Measurements from ENCODE around the gene PNLIPRP2.

PNLIPRP2 gene

DNA sequence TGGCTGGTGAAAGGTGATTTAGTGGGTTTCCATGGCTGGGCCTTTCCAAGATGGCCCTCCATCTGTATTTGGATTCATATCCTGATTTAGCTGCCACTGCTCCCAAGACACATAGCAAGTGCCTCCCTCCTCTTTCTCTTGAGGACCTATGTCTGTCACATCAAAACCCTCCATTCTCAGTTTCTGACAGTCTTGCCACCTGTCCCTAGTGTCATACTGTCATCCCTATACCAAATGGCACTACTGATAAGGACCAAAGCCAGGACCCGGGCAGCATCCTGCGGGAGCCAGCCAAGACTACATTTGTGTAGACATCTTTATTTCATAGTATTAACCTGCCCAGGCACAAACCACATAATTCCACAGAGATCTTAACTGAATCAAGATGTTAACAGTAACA lies 34.8 kb downstream of the PNLIPRP2 start:
- no peak for DNase-seq (ENCODE audit: low read depth)

DNA sequence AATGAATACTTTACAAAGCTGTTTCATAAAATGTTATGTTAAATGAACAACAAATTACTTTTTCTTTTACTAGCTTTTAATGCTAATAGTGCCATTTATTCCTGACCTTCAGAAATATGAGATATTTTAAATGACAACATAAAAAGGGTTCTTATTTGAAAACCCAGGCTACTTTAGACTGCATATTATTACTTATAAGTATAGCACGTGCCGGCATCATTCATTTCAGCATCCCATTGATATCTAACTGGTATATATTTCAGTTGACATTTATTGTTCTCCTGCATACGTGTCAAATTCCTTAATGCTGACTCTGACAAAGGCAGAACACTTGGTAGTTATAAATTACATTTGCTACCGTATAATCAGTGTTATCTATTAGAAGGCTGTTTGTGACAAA lies 35.3 kb downstream of the PNLIPRP2 start:
- DNase-seq (ENCODE audit: low read depth): no peak

DNA sequence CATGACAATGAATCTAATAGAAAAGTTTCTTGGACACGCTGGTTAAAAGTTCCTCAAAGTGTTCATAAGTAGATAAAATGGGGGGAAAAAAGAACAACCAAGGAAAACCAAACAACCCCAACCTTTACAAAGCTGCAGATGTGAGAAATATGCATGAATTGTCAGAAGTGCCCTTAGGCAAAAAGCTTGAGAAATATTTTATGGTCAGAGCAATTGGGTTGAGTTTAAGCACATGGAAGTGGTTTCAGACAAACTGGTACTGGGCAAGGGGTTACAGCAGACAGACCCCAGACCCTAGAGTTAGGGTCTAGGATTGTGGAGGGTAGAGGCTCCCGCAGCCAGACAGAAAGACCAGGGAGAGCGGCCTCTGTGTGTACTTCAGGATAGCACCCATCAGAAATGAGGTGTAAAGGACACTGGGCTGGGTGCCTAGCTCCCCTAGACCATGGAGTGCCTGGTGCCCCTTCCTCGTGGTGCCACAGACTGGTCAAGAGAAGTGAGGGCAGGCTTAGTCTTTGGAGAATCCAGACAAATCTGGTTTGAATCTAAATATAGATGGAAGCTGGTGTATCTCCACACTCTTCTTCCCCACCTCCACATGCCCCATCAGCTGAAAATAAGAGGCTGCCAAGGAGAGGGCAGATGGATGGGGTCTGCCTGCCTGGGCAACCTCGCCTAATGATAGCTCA lies 37.3 kb downstream of the PNLIPRP2 start:
- no peak for DNase-seq (ENCODE audit: low read depth)

DNA sequence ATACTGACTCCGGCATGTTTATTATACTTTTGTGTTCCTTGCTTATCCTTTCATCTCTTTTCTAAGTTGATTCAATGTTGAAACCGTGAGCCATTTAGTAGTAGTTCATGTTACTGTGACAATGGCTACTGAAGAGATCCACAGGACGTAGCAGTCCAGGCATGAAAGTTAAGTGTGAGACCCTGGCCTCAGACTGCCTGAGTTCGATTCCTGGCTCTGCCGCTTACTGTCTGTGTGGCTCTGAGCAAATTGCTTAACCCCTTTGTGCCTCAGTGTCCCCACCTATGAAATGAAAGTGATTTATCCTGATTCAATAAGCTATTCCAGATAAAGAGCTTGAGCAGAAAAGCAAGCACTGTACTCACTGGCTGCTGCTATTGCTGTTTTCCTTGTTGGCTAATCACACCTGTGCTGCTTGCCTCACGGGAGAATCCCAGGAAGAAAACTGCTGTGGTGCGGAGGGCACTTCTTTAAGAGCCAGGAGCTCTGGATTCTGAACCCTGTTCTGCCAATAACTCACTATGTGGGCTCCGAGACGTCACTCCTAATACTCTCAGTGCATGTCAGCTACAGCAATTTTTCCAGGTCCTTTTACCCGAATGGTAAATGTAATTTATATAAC lies 38.4 kb downstream of the PNLIPRP2 start:
- DNase-seq (ENCODE audit: low read depth): no peak

DNA sequence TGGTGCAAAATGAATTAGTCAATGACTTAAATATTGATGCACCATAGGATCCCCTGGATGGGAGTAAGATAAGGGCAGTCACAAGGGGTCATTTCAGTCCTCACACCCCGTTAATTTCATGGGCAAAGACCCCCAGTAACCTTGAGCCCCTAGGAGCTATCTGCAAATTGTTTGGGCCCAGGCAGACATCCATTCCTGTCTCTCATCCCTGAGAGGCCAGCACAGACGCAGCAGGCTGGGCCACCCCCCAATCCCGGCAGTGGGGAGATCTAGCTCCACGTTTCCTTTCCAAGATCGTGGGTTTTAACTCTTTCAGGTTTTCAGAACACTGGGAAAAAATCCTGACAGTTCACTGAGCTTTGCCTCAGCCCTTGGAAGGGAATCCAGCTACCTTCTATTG lies 40.1 kb downstream of the PNLIPRP2 start:
- DNase-seq (ENCODE audit: low read depth): no peak

GRCh38 chr10:116663342-116663741 lies 42.6 kb downstream of the PNLIPRP2 start:
- no peak for DNase-seq (ENCODE audit: low read depth)

GRCh38 chr10:116664631-116665030 lies 43.9 kb downstream of the PNLIPRP2 start:
- DNase-seq (ENCODE audit: low read depth): no peak

DNA sequence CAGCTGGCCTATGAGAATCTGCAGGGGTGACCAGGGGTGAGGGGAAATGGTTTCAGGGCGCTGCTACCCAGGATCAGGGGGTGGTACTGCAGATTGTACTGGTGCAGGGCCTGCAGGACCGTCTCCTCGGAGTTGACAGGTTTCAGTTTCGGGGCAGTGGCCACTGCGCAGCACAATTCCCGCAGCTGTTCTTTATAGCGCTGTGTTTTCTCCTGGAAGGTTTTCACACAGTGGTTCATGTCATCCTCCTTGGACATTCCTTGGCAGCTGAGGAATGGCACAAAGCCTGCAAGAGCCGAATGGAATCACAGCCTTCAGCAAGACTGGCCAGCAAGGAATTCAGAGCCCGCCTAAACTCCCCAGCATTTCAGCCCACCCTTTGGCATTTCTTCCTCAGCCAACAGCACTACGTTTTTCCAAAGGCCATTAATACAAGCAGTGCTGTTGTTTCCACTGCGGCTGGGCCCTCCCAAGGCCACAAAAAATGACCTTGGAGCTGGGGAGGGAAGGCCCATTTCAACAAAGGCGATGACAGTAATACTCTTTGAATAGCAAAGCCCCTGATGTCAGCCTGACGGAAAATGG lies 44.9 kb downstream of the PNLIPRP2 start:
- no peak for DNase-seq (ENCODE audit: low read depth)

GRCh38 chr10:116667484-116667883 lies 46.7 kb downstream of the PNLIPRP2 start:
- no peak for DNase-seq (ENCODE audit: low read depth)

- DNase-seq (ENCODE audit: low read depth): no peak
Observed at GRCh38 chr10:116668018-116668417, 47.3 kb downstream of the PNLIPRP2 start.

- no peak for DNase-seq (ENCODE audit: low read depth)
Observed at GRCh38 chr10:116668446-116668845, 47.7 kb downstream of the PNLIPRP2 start.

GRCh38 chr10:116669080-116669479 lies 48.3 kb downstream of the PNLIPRP2 start:
- DNase-seq (ENCODE audit: low read depth): no peak

DNA sequence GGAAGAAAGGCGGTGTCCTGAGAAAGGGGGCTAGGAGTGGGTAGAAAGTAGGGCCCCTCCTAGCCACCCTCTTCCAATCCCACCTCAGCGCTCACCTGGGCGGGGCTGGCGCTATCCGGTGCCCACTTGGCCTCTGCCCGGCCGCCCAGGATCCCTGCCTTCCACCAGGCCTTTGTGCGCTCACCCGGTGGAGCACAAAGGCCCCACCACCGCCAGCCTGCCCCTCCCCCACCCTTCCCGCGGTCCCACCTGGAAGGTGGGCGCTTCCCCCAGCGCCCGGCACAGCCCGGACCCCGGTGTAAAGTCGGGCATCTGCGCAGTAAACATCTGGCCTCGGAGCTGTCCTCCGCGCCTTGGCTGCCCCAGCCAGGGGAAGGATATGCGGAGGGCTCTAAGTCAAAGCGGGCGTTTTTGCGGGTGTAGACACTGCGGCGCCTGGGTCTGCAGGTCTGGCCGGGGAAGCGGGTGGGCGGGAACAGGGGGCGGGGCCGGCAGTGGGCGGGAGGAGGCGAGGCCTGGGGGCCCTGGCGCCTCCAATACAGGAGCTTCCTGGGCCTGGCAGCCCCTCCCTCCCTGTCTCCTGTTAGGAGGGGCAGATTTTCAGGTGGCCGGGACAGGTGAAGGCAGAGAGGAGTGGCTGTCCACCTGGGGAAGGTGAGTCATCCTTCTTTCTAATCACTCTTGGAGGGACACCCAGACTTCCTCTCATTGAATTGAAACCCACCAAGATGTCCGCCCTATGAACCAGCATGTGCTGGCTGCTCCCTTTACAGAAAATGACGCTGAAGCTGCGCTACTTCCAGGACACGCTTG lies 49.3 kb downstream of the PNLIPRP2 start:
- DNase-seq (ENCODE audit: low read depth): no peak

DNA sequence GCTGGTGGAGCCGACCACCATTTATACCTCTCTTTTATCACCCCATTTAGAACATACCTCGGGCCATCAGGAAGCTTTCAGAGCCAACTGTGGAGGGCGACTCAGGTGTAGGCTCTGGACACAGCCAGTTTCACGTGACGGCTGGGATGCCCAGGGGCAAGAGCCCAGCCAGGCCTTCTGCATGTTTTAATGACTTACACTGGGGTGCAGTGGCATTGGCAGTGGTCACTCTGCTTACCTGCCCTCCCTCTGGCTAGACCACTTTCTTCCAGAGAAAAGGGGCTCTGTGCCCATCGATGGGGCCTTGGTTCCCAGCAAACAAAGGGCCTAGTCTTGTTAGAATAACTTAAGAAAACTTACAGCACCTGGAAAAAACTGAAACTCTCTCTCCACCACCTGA lies 50.0 kb downstream of the PNLIPRP2 start:
- no peak for DNase-seq (ENCODE audit: low read depth)

DNA sequence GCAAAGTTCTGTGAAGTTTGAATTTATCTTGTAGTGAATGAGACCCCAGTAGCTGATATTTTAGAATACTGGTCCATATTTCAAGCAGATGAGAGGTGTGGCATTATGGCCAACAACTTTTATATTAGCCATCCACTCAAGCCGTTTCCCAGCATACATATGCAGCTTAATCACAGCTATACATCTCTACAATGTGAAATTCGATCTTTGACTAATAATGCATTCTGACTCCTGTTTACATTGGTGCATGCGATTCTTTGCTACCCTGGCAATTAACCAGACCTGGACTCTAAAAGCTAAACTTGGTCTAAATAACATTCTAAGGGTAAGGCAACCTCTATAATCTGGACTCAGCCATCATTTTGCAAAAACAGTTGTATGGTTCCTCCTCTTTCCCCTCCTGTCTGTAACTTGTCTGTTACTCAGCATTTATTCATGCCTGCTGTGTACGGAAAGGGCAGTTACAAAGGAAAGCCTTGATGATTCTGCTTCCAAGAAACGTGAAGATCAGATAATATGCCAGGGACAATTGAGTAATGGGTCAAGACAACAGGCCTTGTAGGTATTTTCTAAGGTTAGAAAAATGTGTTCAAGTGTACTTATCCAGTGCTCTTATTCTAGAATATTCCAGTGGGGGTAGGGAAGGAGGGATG lies 50.6 kb downstream of the PNLIPRP2 start:
- DNase-seq (ENCODE audit: low read depth): no peak

GRCh38 chr10:116672891-116673290 lies 52.1 kb downstream of the PNLIPRP2 start:
- no peak for DNase-seq (ENCODE audit: low read depth)

- DNase-seq (ENCODE audit: low read depth): no peak
Observed at GRCh38 chr10:116673866-116674265, 53.1 kb downstream of the PNLIPRP2 start.

DNA sequence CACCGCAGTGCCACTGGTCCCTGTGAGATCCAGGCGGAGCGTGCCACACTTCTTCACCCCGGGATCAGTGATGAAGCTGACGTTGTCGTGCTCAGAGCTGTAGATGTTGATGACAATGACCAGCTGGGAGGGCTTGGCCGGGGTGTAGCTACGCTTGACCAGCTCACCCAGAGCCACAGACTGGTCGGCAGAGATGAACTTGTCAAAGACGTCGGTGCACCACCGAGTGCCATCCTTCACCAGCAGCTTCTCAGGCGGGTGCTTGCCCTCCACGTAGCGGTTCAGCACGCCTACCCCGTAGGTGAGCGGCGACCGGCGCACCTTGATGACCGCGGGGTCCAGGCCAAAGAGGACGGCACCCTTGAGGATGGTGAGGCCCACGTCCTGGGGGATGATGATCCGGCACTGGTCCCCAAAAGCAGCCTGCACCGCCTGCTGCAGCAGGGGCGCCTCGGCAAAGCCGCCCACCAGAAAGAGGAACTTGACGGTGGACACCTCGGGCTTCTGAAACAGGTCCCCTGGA lies 54.2 kb downstream of the PNLIPRP2 start:
- no peak for DNase-seq (ENCODE audit: low read depth)

DNA sequence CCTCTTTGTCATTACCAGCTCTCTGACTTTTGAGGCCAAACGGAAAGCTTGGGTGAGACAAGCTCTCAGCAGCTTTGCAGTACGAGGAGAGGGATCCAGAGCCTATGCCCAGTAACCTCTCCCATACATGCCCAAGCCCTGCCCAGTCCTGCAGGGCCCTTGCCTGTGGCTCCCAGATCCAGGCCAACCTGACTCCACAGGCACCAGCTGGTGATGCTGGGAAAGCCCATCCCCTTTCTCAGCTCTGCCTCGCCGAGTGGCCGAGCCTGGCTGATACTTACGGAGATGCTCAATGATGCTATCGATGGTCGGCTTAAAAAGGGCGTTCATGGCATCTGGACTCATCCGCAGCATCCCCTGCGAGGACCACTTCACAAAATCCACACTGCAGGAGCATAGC lies 55.4 kb downstream of the PNLIPRP2 start:
- DNase-seq (ENCODE audit: low read depth): no peak

DNA sequence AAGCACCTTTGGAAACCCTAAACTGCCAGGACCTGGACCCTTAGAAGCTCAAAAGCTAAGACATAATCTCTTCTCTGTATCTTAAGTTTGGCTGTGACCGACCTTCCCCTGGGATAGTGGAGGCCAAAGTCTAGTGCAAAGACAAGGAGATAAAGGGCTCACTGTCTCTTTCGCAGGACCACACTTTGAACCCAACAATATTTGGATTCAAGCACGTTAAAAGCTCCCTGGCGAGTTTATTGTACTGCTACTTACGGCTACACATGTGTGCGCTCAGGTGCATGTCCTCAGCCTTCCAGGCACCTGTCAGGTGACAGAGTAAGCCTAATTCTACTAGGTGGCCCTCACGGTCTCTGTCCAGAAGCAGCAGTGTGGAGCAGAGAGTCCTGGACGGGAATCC lies 55.9 kb downstream of the PNLIPRP2 start:
- no peak for DNase-seq (ENCODE audit: low read depth)

DNA sequence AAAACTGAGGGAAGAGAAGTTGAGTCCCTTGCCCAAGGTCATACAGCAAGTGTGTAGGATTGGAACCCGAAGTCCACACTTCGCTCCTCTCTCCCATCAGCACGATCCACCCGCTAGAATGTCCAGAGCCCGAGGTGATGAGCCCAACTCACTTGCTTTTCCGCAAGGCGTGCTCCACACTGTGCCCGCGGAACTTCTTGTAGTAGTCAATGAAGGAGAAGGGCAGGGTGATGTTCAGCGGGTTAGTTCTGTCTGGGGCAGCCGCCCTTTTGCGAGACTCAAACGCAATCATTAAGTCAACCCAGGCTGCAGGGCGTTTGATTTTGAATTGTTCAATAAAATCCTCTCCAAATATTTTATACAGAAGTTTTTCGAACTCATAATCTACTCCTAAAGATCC lies 58.6 kb downstream of the PNLIPRP2 start:
- DNase-seq (ENCODE audit: low read depth): no peak

DNA sequence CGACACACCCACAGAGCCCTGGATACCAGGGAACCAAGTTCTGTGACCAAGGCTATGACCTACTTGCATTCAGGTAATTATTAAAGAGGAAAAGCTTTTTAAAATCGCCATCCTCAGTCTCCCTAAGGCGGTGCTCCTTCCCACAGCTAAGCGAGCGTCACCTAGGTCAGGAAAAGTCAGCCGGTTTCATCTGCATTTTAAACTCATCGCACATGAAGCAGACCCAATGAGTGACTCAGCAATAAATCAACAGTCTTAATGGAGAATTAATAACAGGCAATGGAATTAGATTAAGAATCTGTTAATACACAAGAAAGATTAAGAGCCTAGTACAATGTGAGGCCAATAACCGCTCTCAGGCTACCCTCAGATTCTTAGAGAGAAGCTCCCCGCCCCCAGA lies 62.4 kb downstream of the PNLIPRP2 start:
- no peak for DNase-seq (ENCODE audit: low read depth)

Data from stimulated activated CD8-positive, alpha-beta memory T cell treated with anti-CD3 and anti-CD28 coated beads, Interleukin-12 subunit alpha, Interleukin-12 subunit beta, amount 100 ng/mL, for 4 hours (primary cell).